ENCODE measurements around the gene SLC43A3. TPM values are rescaled to one million over a fixed set of nuclear protein-coding genes. Genes with fewer than 3 reads are reported as not detected.
"Not testable (repeated sequence)": the region's sequence is repeated elsewhere in the genome, so short reads cannot be mapped to it uniquely, and the experiment has no call there.

Gene SLC43A3
- polyA plus RNA-seq, 1 donor from 2014 or later = 15.8 TPM

GRCh38 chr11:57409321-57410100 lies 17.4 kb downstream of the SLC43A3 start:
- H3K36me3 Mint-ChIP-seq = peaks cover 15% of the 10 kb centered on the region
- H3K9me3 Mint-ChIP-seq = peaks cover 0 to 1% (median 0%) of the 10 kb centered on the region in 3 donors

GRCh38 chr11:57408771-57409170 lies 18.1 kb downstream of the SLC43A3 start:
- peaks cover 0 to 1% (median 0%) of the 10 kb centered on the region in 3 donors for H3K9me3 Mint-ChIP-seq
- no peak overlapping the region for H3K27ac Mint-ChIP-seq

More at GRCh38 chr11:57409321-57410100, 17.4 kb downstream of the SLC43A3 start:
- no peaks in the 10 kb centered on the region for H3K27me3 Mint-ChIP-seq
- peak overlapping the region in 1 of 3 donors; percentile 69 for H3K27ac Mint-ChIP-seq
- H3K4me1 Mint-ChIP-seq = no peaks in the 10 kb centered on the region
- no peak overlapping the region for H3K4me3 Mint-ChIP-seq

GRCh38 chr11:57407941-57408475 lies 18.9 kb downstream of the SLC43A3 start:
- Mint-ChIP-seq H3K9me3 (peaks cover 0 to 1% (median 0%) of the 10 kb centered on the region in 3 donors), H3K4me3 (no peak overlapping the region), H3K27me3 (no peaks in the 10 kb centered on the region), H3K36me3 (peaks cover 12% of the 10 kb centered on the region), H3K27ac (no peak overlapping the region), H3K4me1 (no peaks in the 10 kb centered on the region)

More at GRCh38 chr11:57408771-57409170, 18.1 kb downstream of the SLC43A3 start:
- Mint-ChIP-seq H3K4me3 (no peak overlapping the region), H3K4me1 (no peaks in the 10 kb centered on the region), H3K36me3 (peaks cover 15% of the 10 kb centered on the region), H3K27me3 (no peaks in the 10 kb centered on the region)

GRCh38 chr11:57407010-57407920 lies 19.7 kb downstream of the SLC43A3 start:
- no peak overlapping the region for H3K27ac Mint-ChIP-seq
- peaks cover 0 to 1% (median 0%) of the 10 kb centered on the region in 3 donors for H3K9me3 Mint-ChIP-seq

GRCh38 chr11:57406337-57406904 lies 20.5 kb downstream of the SLC43A3 start:
- Mint-ChIP-seq H3K4me1 (no peaks in the 10 kb centered on the region), H3K4me3 (no peak overlapping the region), H3K27me3 (no peaks in the 10 kb centered on the region), H3K9me3 (peaks cover 0 to 1% (median 0%) of the 10 kb centered on the region in 3 donors), H3K27ac (no peak overlapping the region), H3K36me3 (peaks cover 10% of the 10 kb centered on the region)

More at GRCh38 chr11:57407010-57407920, 19.7 kb downstream of the SLC43A3 start:
- Mint-ChIP-seq H3K27me3 (no peaks in the 10 kb centered on the region), H3K36me3 (peaks cover 12% of the 10 kb centered on the region), H3K4me3 (no peak overlapping the region), H3K4me1 (no peaks in the 10 kb centered on the region)

- no peaks in the 10 kb centered on the region for H3K27me3 Mint-ChIP-seq
- no peaks in the 10 kb centered on the region for H3K4me1 Mint-ChIP-seq
- H3K4me3 Mint-ChIP-seq = no peak overlapping the region
- H3K36me3 Mint-ChIP-seq = peaks cover 10% of the 10 kb centered on the region
- H3K9me3 Mint-ChIP-seq = peaks cover 0 to 1% (median 0%) of the 10 kb centered on the region in 3 donors
- no peak overlapping the region for H3K27ac Mint-ChIP-seq
Measured at GRCh38 chr11:57405271-57405860, 21.6 kb downstream of the SLC43A3 start.

- Mint-ChIP-seq H3K4me3 (no peak overlapping the region), H3K27ac (no peak overlapping the region), H3K9me3 (no peaks in the 10 kb centered on the region), H3K4me1 (no peaks in the 10 kb centered on the region), H3K36me3 (peaks cover 7% of the 10 kb centered on the region), H3K27me3 (no peaks in the 10 kb centered on the region)
Measured at GRCh38 chr11:57403802-57404147, 23.1 kb downstream of the SLC43A3 start.

GRCh38 chr11:57403003-57403801 lies 23.7 kb downstream of the SLC43A3 start:
- H3K9me3 Mint-ChIP-seq, H3K27me3 Mint-ChIP-seq, H3K4me1 Mint-ChIP-seq, H3K36me3 Mint-ChIP-seq, H3K27ac Mint-ChIP-seq, H3K4me3 Mint-ChIP-seq: not testable (repeated sequence)

- H3K4me3 Mint-ChIP-seq = no peak overlapping the region
- no peaks in the 10 kb centered on the region for H3K27me3 Mint-ChIP-seq
- peaks cover 3% of the 10 kb centered on the region for H3K36me3 Mint-ChIP-seq
- no peak overlapping the region for H3K27ac Mint-ChIP-seq
- H3K4me1 Mint-ChIP-seq = no peaks in the 10 kb centered on the region
- H3K9me3 Mint-ChIP-seq = no peaks in the 10 kb centered on the region
Measured at GRCh38 chr11:57402188-57403002, 24.5 kb downstream of the SLC43A3 start.

GRCh38 chr11:57399972-57400578 lies 26.8 kb downstream of the SLC43A3 start:
- Mint-ChIP-seq H3K27me3 (no peaks in the 10 kb centered on the region), H3K36me3 (no peaks in the 10 kb centered on the region), H3K27ac (no peak overlapping the region), H3K4me1 (no peaks in the 10 kb centered on the region), H3K4me3 (no peak overlapping the region), H3K9me3 (no peaks in the 10 kb centered on the region)

GRCh38 chr11:57399221-57399620 lies 27.7 kb downstream of the SLC43A3 start:
- Mint-ChIP-seq H3K27ac (no peak overlapping the region), H3K36me3 (no peaks in the 10 kb centered on the region), H3K9me3 (no peaks in the 10 kb centered on the region)

GRCh38 chr11:57397394-57397990 lies 29.4 kb downstream of the SLC43A3 start:
- Mint-ChIP-seq H3K4me3 (no peak overlapping the region), H3K9me3 (no peaks in the 10 kb centered on the region), H3K4me1 (no peaks in the 10 kb centered on the region), H3K27me3 (no peaks in the 10 kb centered on the region), H3K27ac (no peak overlapping the region), H3K36me3 (no peaks in the 10 kb centered on the region)

More at GRCh38 chr11:57399221-57399620, 27.7 kb downstream of the SLC43A3 start:
- no peaks in the 10 kb centered on the region for H3K4me1 Mint-ChIP-seq
- no peak overlapping the region for H3K4me3 Mint-ChIP-seq
- no peaks in the 10 kb centered on the region for H3K27me3 Mint-ChIP-seq

- H3K4me3 Mint-ChIP-seq = no peak overlapping the region
- no peaks in the 10 kb centered on the region for H3K36me3 Mint-ChIP-seq
- H3K4me1 Mint-ChIP-seq = no peaks in the 10 kb centered on the region
- H3K27ac Mint-ChIP-seq = no peak overlapping the region
- no peaks in the 10 kb centered on the region for H3K27me3 Mint-ChIP-seq
- no peaks in the 10 kb centered on the region for H3K9me3 Mint-ChIP-seq
Measured at GRCh38 chr11:57396744-57397143, 30.2 kb downstream of the SLC43A3 start.

Measured in IgD-negative memory B cell (primary cell).